ENCODE results near the gene USP32.
"Not testable (repeated sequence)": the region's sequence is repeated elsewhere in the genome, so short reads cannot be mapped to it uniquely, and the experiment has no call there.

USP32 gene

DNA sequence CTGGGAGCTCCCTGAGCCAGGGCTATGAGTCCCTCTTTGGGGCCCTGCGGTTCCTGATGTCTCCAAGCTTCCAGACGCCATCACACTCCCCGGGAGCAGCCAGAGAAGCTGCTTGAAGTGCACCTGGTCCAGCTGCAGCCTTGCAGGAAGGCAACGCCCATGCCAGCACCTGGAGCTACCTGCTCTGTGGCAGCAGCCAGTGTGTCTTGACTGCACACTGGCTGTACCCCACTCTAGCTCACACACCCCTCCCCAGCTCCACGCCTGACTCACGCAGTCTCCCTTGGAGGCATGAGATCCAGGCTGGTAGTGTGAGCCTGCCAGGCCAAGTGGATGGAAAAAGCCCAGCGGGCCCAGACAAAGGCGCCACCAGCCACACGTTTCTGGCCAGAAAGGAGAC lies 63.3 kb downstream of the USP32 start:
- DNase-seq: no peak

DNA sequence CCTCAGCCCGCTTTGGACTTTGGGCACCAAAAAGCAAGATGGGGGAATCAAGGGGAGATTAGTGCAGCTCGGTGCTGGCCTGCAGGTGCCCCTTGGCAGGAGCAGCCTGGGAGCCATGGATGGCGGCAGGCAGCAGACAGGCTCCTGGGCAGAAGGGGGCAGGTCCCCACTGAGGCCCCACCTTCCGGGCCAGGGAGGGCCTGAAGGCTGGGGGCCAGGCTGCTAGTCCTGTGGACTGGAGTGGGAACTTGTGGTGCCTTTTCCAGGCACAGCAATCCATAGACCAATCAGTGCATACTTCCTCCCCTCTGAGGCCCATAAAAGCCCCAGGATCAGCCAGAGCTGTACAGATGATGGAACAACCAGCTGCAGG lies 64.0 kb downstream of the USP32 start:
- DNase-seq: no peak

DNA sequence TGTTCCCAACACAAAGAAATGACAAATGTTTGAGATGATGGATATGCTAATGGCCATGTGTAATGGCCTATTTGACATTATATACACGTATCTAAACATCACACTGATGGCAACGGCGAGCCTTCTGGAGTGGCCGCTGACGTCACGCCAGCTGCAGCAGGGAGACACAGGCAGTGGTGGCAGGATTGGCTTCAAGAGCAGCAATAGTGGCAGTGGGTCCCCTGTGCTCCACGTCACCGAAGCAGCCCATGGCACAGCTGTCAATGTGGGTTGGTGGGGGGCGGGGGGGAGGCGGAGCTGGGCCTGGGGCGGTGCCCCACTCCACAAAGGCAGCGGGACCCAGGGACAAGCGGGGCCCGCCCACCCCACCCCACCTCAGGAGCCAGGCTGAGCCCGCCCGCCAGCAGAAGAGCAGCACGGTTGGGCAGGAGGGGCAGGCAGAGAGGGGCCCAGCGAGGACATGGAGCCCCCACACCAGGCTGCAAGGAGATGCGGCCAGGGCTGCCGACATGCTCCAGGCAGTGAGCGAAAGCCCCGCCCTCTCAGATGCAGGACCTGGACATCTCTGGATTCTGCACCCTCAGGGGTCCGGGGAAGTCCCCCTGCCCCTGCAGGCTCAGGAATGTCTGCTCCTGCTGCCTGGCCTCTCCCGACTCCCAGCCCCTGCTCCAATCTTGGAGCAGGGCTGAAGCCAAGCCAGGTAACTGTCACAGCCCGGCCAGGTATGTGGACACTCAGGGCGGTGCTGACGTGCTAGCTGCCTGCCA lies 64.6 kb downstream of the USP32 start:
- peak; percentile 52 for DNase-seq

DNA sequence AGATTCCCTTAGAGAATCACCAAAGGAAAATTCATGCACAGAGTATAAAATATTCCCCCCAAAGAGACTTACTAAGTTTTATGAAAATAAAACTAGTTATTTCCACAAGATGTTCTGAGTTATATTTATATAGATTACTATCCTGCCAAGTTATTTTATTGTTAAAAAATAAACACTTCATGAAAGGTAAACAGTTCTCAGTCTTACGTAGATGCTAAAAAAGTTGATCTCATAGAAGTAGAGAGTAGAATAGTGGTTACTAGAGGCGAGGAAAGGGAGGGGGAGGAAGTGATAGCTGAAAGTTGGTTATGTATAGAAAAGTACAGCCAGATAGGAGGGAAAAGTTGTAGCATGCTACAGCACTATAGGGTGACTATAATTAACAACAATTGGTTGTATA lies 65.2 kb downstream of the USP32 start:
- DNase-seq: no peak

DNA sequence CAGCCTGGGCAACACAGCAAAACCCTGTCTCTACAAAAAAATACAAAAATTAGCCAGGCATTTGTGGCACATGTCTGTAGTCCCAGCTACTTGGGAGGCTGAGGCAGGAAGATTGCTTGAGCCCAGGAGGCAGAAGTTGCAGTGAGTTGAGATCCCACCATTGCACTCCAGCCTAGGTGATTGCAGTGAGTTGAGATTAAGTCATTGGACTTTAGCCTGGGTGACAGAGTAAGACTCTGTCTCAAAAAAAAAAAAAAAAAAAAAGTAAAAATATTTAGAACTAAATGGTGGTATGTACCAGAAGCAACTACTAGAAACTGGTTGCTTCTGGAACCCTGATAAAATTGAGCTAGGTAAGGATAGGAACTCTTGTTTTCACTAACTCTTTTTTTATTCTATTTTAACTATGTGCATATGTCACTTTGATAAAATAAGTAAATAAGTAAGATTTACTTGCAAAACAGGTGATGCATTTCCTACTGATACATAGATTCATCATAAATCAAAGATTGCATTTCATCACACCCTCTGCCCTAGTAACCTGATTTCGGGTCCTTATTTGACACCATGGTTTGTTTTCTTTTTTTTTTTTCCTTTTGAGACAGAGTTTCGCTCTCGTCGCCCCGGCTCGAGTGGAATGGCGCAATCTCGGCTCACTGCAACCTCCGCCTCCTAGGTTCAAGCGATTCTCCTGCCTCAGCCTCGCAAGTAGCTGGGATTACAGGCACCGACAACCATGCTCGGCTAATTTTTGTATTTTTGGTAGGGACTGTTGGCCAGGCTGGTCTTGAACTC lies 66.0 kb downstream of the USP32 start:
- no peak for DNase-seq

DNA sequence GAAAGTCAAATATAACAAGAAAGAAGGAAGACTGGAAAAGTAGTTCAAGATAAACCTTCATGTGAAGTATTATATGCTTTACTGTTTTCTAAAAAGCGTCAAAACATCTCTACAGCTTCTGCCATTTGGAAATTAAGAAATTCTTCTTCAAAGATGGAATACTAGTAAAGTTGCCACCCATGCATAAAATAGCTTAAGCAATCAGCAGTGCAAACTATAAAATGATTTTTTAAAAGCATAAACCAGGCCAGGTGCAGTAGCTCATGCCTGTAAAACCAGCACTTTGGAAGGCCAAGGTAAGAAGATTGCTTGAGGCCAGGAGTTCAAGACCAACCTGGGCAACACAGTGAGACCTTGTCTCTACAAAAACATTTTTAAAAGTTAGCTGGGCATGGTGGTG lies 68.2 kb downstream of the USP32 start:
- no peak for DNase-seq

DNA sequence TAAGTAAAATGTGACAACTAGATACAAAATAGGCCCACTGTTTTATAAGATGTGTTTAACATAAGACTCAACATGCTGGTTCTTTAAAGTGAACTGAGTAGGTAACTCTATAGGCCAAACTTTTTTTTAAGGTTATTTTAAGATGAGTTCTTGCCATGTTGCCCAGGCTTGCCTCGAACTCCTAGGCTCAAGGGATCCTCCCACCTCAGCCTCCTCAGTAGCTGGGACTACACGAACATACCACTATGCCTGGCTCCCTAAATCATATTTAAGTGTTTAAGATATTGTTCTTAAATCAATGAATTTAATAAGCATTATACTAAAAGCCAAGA lies 69.9 kb downstream of the USP32 start:
- no peak for DNase-seq

DNA sequence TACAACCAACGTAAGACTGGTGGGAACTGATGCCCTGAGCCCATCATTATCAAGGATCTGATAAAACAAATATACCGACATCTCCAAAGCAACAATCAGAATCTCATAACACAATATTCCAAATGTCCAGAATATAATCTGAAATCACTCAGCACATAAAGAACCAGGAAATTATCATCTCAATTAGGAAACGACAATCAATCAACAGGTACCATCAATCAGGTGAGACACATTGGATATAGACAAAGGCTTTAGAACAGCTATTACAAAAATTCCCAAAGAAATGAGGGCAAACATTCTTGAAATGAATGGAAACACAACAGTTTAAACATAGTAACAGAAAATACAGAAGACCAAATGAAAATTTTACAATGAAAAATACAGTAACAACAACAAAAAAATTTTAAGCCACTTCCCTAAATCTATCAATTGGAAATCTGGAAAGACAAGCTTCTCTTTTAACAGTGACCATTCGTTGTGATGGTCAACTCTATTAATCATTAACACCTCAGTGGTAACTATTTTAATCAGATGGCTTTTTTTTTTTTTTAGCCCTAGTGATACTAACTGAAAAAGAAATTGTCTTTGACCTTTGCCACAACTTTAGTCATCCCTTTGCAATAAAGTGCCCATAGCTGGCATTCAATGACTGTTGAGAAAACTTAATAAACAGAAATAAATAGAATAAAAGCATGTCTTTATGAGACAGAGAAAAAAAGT lies 70.4 kb downstream of the USP32 start:
- DNase-seq: no peak

DNA sequence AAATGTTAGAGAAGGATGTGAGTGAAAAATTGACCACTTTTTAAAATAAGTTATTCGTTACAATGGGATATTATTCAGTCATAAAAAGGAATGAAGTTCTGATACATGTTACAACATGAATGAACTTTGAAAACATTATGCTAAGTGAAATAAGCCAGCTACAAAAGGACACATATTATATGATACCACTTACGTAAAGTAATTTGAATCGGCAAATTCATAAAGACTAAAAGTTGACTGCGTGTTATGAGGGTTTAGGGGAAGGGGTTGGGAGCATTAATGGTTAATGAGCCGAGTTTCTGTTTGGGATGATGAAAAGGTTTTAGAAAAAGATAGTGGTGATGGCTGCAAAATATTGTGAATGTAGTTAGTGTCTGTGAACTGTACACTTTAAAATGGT lies 73.1 kb downstream of the USP32 start:
- no peak for DNase-seq

DNA sequence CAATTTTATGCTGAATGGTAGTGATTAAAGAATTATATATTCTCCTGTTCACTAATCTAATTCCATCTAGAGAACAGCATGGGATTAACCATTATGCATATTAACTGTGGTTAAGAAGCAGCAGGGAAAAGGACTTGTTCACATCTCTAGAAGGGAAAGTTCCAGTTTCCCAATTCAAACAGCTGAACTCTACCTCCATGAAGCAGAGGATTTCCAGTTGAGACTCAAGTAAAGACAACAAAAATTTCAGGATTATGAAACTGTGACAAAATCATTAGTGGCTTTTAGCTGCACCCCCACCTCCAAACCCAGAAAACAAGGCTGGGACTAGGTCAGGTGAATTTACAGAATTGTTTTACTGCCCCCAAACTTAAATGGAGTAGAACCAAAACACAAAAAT lies 73.6 kb downstream of the USP32 start:
- no peak for DNase-seq

DNA sequence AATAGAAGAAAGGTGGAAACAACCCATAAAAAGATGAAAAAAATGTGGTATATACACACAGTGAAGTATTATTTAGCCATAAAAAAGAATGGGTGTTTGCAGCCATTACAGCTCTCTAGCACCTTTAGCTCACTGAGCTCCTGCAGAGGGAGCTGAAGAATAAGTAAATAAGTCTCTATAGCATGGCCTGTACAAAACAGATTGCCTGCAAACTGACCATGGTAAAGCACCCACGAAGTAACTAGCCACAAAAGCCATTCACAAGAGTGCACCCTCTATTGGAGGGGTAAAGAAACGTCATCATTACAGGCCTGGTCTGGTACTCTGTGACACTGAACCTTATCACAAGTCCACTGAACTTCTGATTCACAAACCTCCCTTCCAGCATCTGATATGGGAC lies 76.3 kb downstream of the USP32 start:
- DNase-seq: peak; percentile 35

DNA sequence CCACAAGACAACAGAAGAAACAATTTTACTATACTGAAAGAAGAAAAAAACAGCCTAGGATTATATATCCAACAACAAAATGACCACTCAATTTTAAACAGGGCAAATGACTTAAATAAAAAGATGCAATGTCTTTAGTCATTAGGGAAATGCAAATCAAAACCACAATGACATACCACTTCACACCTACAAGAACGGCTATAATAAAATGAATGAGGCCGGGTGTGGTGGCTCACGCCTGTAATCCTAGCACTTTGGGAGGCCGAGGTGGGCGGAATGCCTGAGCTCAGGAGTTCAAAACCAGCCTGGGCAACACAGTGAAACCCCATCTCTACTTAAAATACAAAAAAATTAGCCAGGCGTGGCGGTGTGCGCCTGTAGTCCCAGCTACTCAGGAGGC lies 77.0 kb downstream of the USP32 start:
- DNase-seq: not testable (repeated sequence)

DNA sequence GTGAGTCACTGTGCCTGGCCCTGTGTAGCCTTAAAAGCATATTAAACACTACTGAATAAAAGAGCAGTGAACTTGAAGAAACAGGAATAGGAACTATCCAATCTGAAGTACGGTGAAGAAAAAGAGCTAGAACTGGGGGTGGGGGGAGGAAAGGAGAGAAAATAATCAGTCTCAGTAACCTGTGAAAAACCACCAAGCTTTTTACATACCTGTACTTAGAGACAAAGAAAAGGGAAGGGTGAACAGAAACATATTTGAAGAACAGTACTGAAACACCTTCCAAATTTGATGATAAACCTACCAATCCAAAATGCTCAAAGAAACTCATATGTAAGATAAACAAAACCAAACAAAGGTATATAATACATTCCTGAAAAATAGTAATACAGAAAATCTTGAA lies 77.5 kb downstream of the USP32 start:
- DNase-seq: no peak

DNA sequence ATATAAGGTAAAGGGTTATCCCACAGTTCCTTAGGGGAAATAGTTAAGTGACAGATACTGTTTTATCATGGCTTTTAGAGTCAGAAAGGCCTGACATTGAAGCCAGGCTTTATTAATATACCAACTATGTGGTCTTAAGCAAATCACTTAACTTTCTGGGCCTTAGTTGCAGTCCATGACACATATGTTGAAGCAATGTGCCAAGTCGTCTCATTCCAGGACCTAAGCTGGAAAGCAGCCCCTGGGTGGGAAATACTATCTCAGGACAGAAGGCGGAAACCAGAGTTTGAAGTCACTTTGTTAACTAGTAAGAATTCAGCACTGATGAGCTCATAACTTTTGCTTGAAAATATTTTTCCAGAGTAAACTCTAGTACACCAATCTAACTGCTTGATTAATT lies 80.0 kb downstream of the USP32 start:
- no peak for DNase-seq

DNA sequence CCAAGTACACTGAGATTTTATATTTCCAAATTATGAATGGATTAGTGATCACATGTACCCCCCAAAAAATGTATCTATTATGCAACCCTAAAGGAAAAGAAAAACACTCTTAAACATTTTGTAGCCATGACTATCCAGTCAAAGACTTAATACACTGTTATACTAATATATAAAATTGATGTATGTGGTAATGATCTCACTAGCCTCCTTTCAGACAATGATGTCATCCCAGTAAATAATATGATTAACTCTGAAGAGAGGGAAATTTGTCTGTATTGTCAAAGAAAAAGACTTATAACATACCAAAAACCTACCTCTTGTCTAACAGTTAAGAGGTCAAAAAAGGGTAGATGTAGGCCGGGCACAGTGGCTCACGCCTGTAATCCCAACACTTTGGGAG lies 80.7 kb downstream of the USP32 start:
- DNase-seq: no peak

DNA sequence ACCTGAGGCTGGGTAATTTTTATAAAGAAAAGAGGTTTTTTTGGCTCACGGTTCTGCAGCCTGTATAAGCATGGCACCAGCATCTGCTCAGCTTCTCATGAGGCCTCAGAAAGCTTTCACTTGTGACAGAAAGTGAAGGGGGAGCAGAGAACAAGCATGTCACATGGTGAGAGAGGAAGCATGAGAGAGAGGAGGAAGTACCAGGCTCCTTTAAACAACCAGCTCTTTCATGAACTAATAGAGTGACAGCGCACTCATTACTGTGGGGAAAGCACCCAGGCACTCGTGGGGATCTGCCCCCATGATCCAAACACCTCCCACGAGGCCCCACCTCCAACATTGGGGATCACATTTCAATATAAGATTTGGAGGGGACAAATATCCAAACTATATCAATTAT lies 86.8 kb downstream of the USP32 start:
- peak; percentile 41 for DNase-seq

DNA sequence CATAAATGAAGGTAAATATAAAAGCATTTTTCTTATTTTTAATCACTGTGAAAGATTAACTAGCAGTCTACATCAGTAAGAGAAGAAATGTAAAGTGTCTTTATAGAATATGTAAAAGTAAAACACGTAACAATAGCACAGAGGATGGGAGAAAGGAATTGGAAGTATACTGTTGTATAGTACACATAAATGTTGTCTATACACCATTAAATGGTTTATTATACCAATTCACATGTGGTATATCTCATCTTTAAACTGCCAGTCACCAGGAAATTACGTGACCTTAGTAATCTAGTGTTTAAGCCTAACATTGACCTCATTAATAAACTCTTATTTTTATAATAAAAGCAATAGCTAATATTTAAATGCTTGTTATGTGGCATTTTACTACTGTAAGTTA lies 87.4 kb downstream of the USP32 start:
- no peak for DNase-seq

DNA sequence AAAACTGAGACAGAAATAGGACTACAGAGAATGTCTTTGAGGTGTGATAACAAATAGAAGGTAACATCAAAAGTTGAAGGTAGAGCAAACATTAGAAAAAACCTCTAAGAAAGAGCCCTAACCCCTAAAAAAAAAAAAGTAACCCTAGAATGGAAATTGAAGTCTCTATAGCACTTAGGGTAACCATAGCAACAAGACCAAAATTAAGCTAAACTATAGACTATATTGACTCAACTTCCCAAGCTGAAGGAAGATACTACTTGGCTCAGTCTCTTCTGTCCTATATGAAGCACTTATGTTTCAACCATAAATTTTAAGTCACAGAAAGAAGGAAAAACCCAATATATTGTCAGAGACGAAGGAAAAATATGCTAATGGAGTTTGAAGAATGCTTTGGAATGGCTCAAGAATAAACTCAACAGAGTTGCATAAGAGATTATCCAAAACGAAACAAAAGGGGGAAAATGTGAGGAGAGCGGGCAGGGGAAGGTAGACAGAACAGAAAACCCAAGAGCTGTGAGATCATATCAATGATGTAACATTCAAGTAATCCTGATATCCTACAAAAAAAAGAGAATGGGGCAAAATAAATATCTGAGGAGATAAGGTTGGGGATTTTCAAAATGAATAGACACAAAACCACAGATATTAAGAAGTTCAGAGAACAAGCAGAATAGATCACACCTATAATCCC lies 88.4 kb downstream of the USP32 start:
- DNase-seq: no peak

DNA sequence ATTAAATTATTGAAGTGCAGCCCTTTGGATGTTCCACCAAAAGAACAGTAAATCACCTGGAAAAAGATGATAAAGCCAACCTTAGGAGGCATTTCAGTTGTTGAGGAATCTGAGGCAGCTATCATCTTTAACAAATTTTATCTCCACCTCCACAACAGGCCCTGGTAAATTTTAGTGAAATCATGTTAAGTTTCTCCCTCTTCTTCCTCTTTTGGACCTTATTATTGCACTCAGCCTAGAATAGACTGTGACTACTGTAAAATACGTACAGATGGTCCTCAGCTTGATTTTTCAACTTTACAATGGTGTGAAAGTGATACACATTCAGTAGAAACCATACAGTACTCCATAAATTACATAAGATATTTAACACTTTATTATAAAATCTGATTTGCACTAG lies 90.3 kb downstream of the USP32 start:
- DNase-seq: no peak

DNA sequence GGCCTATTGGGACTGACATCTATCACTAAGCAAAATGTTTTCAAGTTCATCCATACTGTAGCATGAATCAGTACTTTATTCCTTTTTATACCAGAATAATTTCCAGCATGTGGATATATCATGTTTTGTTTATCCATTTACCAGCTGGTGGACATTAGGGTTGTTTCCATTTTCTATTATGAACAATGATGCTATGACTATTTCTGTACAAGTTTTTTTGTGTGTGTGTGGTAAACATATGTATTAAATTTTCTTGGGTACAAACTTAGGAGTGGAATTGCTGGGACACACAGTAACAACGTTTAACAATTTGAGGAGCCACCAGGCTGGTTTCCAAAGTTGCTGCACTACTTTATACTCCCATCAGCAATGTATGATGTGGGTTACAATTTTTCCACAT lies 91.0 kb downstream of the USP32 start:
- DNase-seq: no peak

DNA sequence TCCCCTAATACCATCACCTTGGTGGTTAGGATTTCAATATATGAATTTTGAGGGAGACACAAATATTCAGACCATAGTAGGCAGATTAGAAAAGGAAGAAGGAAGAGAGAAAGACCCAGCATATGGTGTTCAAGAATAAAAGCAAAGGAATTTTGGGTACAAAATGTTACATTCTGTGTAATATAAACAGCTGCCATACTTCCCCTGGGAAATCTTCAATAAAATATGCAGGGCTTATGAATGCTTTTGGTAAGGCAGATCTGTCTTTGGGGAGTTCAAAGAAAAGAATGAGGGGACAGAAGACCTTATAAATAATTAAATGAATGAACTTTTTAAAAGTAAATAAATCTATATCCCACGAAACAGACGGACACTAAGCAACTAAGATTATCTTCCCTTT lies 91.9 kb downstream of the USP32 start:
- no peak for DNase-seq

DNA sequence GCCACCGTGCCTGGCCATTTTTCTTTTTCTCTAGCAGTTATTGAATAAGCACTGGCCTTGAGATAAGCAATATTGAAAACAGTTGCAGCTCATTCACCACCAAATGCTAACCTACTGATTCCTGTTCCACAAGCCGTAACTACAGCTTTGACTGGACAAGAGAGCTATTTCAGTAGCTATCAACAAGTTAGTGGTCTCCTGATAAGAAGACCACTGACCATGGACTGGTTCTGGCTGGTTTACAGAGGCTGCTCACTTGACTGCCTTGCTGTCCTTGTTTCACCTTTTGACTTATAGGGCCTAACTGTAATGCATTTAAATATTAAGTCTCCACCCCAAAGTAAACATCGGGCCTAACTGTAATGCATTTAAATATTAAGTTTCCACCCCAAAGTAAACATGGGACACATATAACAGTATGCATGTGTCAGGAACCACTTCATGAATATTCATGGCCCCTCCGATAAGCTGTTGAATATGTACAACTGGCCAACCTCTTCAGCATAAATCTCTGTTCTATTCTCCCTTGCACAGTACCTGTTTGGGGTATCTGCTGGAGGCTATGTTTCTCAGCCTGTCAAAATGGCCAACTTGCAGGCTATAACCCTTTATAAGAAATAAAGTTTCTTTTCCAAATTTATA lies 94.1 kb downstream of the USP32 start:
- DNase-seq: no peak

DNA sequence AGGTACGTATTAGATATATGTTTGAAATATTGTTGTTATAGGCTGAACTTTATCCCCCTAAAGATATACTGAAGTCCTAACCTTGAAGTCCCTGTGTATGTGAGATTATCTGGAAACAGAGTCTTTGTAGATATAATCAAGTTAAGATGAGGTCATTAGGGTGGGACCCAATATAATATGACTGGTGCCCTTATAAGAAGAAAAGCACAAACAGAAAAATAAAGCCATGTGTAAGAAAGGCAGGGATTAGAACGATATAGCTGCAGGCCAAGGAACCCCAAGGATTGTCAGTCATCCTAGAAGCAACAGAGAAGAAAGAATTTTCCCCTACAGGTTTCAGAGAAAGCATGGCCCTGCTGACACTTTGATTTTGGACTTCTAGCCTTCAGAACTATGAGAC lies 95.8 kb downstream of the USP32 start:
- no peak for DNase-seq
